HUES48 (cell line): Measurements from ENCODE around the gene ERVMER34-1.
A peak's percentile ranks its signal among the peaks of the same experiment; 100 is the strongest.

Experiments used
- H3K27ac ChIP-seq: one replicate; pipeline ENCODE4 v1.7.0; 2013; ENCODE audit warnings: low read depth, low read length, inconsistent platforms
- H3K27me3 ChIP-seq: 2 replicates; pipeline ENCODE4 v1.6.1; 2013; ENCODE audit warnings: mild to moderate bottlenecking, low read length; ENCODE audit not compliant: control insufficient read depth, insufficient read depth
- H3K36me3 ChIP-seq: 2 replicates; pipeline ENCODE4 v1.6.1; 2013; ENCODE audit warnings: low read length; ENCODE audit not compliant: control insufficient read depth, insufficient read depth
- H3K4me1 ChIP-seq: 2 replicates; pipeline ENCODE4 v1.6.1; 2013; ENCODE audit warnings: mild to moderate bottlenecking, low read length; ENCODE audit not compliant: control insufficient read depth, insufficient read depth
- H3K4me3 ChIP-seq: 2 replicates; pipeline ENCODE4 v1.5.1; 2013; ENCODE audit warnings: mild to moderate bottlenecking, low read depth, low read length
- H3K9ac ChIP-seq: 2 replicates; pipeline ENCODE4 v1.6.1; 2013; ENCODE audit warnings: mild to moderate bottlenecking, low read depth, low read length, moderate library complexity
- H3K9me3 ChIP-seq: 2 replicates; pipeline ENCODE4 v1.6.1; 2013; ENCODE audit warnings: low read length; ENCODE audit not compliant: control insufficient read depth, insufficient read depth

Gene ERVMER34-1

GRCh38 chr4:52755426-52755825 lies 4.2 kb upstream of the ERVMER34-1 start:
- Histone ChIP-seq H3K9me3 (no peaks in the 10 kb centered on the region), H3K4me1 (no peaks in the 10 kb centered on the region), H3K4me3 (no peak overlapping the region), H3K36me3 (no peaks in the 10 kb centered on the region), H3K9ac (no peak overlapping the region), H3K27ac (no peak overlapping the region), H3K27me3 (peaks cover 22% of the 10 kb centered on the region)

- peaks cover 26% of the 10 kb centered on the region for H3K27me3 ChIP-seq
- H3K27ac ChIP-seq = no peak overlapping the region
- no peaks in the 10 kb centered on the region for H3K9me3 ChIP-seq
- H3K9ac ChIP-seq = no peak overlapping the region
- no peaks in the 10 kb centered on the region for H3K4me1 ChIP-seq
- no peak overlapping the region for H3K4me3 ChIP-seq
- peaks cover 6% of the 10 kb centered on the region; the same call in 1 of the 2 replicates for H3K36me3 ChIP-seq
Measured at GRCh38 chr4:52752936-52753335, 1.7 kb upstream of the ERVMER34-1 start.

GRCh38 chr4:52751487-52751911 lies 274 bp upstream of the ERVMER34-1 start:
- no peak overlapping the region for H3K9ac ChIP-seq
- H3K4me3 ChIP-seq = peak overlapping the region; percentile 50
- no peak overlapping the region for H3K27ac ChIP-seq

GRCh38 chr4:52750213-52750612 lies 1.0 kb downstream of the ERVMER34-1 start:
- Histone ChIP-seq H3K9me3 (no peaks in the 10 kb centered on the region), H3K9ac (no peak overlapping the region), H3K4me1 (no peaks in the 10 kb centered on the region), H3K27me3 (peaks cover 26% of the 10 kb centered on the region), H3K4me3 (peak overlapping the region; percentile 50; the same call in 1 of the 2 replicates), H3K27ac (no peak overlapping the region), H3K36me3 (peaks cover 20% of the 10 kb centered on the region)

More at GRCh38 chr4:52751487-52751911, 274 bp upstream of the ERVMER34-1 start:
- Histone ChIP-seq H3K4me1 (no peaks in the 10 kb centered on the region), H3K36me3 (peaks cover 8% of the 10 kb centered on the region; the same call in 1 of the 2 replicates), H3K9me3 (no peaks in the 10 kb centered on the region), H3K27me3 (peaks cover 26% of the 10 kb centered on the region)

GRCh38 chr4:52748432-52748831 lies 2.8 kb downstream of the ERVMER34-1 start:
- H3K36me3 ChIP-seq = peaks cover 34% of the 10 kb centered on the region
- no peak overlapping the region for H3K9ac ChIP-seq
- H3K4me3 ChIP-seq = no peak overlapping the region
- no peaks in the 10 kb centered on the region for H3K9me3 ChIP-seq
- H3K27ac ChIP-seq = no peak overlapping the region
- H3K4me1 ChIP-seq = no peaks in the 10 kb centered on the region
- H3K27me3 ChIP-seq = peaks cover 26% of the 10 kb centered on the region

GRCh38 chr4:52744588-52744987 lies 6.6 kb downstream of the ERVMER34-1 start:
- Histone ChIP-seq H3K27ac (no peak overlapping the region), H3K4me1 (0 out of 2 replicates have a peak, but pooled peaks cover 2% of the 10 kb centered on the region), H3K9ac (no peak overlapping the region), H3K4me3 (no peak overlapping the region), H3K9me3 (no peaks in the 10 kb centered on the region), H3K36me3 (peaks cover 34% of the 10 kb centered on the region), H3K27me3 (no peaks in the 10 kb centered on the region)

- no peaks in the 10 kb centered on the region for H3K9me3 ChIP-seq
Measured at GRCh38 chr4:52743444-52744019, 7.7 kb downstream of the ERVMER34-1 start.

GRCh38 chr4:52729586-52729985 lies 21.6 kb downstream of the ERVMER34-1 start:
- peaks cover 8% of the 10 kb centered on the region for H3K4me1 ChIP-seq
- no peak overlapping the region for H3K9ac ChIP-seq
- H3K27me3 ChIP-seq = no peaks in the 10 kb centered on the region
- H3K9me3 ChIP-seq = no peaks in the 10 kb centered on the region
- no peak overlapping the region for H3K27ac ChIP-seq
- no peak overlapping the region for H3K4me3 ChIP-seq
- H3K36me3 ChIP-seq = no peaks in the 10 kb centered on the region

More at GRCh38 chr4:52743444-52744019, 7.7 kb downstream of the ERVMER34-1 start:
- Histone ChIP-seq H3K27me3 (no peaks in the 10 kb centered on the region), H3K4me3 (no peak overlapping the region), H3K4me1 (0 out of 2 replicates have a peak, but pooled peaks cover 2% of the 10 kb centered on the region), H3K9ac (no peak overlapping the region), H3K27ac (no peak overlapping the region), H3K36me3 (peaks cover 32% of the 10 kb centered on the region)

- H3K9me3 ChIP-seq = no peaks in the 10 kb centered on the region
- H3K27ac ChIP-seq = no peak overlapping the region
- peaks cover 8% of the 10 kb centered on the region for H3K4me1 ChIP-seq
- H3K9ac ChIP-seq = no peak overlapping the region
- no peaks in the 10 kb centered on the region for H3K36me3 ChIP-seq
- no peaks in the 10 kb centered on the region for H3K27me3 ChIP-seq
- no peak overlapping the region for H3K4me3 ChIP-seq
Measured at GRCh38 chr4:52728691-52729240, 22.5 kb downstream of the ERVMER34-1 start.

GRCh38 chr4:52726826-52727580 lies 24.2 kb downstream of the ERVMER34-1 start:
- Histone ChIP-seq H3K4me3 (no peak overlapping the region), H3K9ac (no peak overlapping the region), H3K27ac (no peak overlapping the region), H3K4me1 (peaks cover 16% of the 10 kb centered on the region), H3K36me3 (no peaks in the 10 kb centered on the region), H3K27me3 (no peaks in the 10 kb centered on the region), H3K9me3 (no peaks in the 10 kb centered on the region)
